Measurements from ENCODE around the gene DDX52.

DNA sequence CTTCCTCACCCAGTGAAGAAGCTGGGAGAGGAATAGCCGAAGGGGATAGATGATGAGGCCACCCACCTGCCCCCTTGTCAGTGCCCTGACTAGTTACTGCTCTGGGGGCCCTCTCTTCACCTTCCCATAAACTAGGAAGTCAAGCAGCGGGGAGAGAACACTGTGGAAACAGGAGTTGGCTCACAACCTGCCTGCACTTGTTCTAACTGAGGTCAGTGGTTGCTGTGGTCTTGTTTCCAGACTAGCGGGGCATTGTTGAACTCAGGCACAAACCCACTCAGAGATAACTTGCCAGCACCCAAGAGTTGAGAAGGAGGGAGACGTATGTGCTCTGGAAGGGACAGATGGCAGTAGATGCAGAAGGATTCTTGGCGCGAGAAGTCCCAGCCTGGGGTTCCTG lies 48.6 kb upstream of the DDX52 start:
- no peak for TF ChIP-seq CHD1 (IDR thresholded peaks at IDR 0.05; ENCODE audit: low read depth, low read length)
- no peak for TF ChIP-seq POLR2A (IDR thresholded peaks at IDR 0.05; ENCODE audit: control extremely low read depth in 1 of 2, low read depth in 2 of 2, low read length in 2 of 2)
- TF ChIP-seq MAFK (IDR thresholded peaks at IDR 0.05; ENCODE audit: low read depth, low read length) = no peak
- no peak for TF ChIP-seq EGR1 (IDR thresholded peaks at IDR 0.05; ENCODE audit: borderline replicate concordance, low read depth, low read length)
- no peak for TF ChIP-seq POLR2AphosphoS5 (IDR thresholded peaks at IDR 0.05; ENCODE audit: low read depth, low read length)
- TF ChIP-seq, protein P1, sequence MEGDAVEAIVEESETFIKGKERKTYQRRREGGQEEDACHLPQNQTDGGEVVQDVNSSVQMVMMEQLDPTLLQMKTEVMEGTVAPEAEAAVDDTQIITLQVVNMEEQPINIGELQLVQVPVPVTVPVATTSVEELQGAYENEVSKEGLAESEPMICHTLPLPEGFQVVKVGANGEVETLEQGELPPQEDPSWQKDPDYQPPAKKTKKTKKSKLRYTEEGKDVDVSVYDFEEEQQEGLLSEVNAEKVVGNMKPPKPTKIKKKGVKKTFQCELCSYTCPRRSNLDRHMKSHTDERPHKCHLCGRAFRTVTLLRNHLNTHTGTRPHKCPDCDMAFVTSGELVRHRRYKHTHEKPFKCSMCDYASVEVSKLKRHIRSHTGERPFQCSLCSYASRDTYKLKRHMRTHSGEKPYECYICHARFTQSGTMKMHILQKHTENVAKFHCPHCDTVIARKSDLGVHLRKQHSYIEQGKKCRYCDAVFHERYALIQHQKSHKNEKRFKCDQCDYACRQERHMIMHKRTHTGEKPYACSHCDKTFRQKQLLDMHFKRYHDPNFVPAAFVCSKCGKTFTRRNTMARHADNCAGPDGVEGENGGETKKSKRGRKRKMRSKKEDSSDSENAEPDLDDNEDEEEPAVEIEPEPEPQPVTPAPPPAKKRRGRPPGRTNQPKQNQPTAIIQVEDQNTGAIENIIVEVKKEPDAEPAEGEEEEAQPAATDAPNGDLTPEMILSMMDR (IDR thresholded peaks at IDR 0.05; ENCODE audit: control extremely low read depth in 1 of 3, insufficient read depth in 1 of 3, low read depth in 1 of 3, low read length in 3 of 3) = no peak
- no peak for TF ChIP-seq ATF3 (IDR thresholded peaks at IDR 0.05; ENCODE audit: insufficient read depth, low read depth, low read length)
- TF ChIP-seq CHD7 (IDR thresholded peaks at IDR 0.05; ENCODE audit: insufficient replicate concordance, low read length) = no peak
- no peak for TF ChIP-seq PHF8 (conservative IDR thresholded peaks at IDR 0.05; ENCODE audit: low read depth, low read length)

Data from H1 (cell line).